Measurements from ENCODE around the gene NOTCH1. TPM values are rescaled to one million over a fixed set of nuclear protein-coding genes. Genes with fewer than 3 reads are reported as not detected.
A peak's percentile ranks its signal among the peaks of the same experiment; 100 is the strongest.

The NOTCH1 gene
- total and polyA plus RNA-seq, 2 of the 13 experiments (the other 11 are each of a cell fraction or from before 2014, with no cell fraction given) = 0.09 to 0.35 TPM

DNA sequence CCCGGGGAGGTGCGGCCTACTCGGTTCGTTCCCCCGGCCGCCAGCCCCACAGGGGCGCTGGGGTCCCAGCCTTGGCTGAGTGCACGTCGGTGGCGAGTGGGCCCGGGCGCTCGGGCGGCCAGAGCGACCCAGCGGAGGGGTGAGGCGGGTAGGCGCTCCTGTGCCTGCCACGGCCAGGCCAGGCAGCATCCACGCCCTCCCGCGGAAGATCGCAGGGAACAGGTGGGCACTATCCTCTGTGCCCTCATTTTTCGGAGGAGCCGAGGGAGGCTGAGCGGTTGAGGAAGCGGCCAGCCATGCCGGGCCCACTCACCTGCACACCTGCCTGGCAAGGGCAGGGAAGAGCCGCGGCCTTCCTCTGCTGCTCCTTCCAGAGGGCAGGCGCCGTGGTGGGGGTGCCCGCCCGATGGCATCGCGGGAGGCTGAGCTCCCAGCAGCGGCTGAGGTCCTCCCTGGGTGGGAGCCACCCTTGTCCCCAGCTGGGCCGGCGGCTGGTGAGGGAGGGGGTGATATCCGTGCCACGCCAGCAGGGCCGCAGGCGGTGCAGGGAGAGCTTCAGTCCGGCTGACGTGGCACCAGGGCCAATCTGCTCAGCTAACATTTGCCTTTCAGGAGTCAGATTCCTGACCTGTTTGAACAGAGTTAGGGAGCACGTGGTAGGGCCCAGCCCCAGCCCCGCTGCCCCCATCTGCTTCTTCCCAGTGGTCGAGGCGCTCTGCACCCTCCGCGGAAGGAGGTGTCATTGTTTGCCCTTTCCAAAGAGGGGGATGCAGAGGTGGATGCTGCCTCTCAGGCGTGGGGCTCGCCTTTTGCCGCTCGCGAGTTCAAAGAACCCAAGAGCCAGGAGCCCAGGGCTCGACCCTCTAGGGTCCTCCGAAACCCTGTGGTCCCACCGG is 61.4 kb downstream of the NOTCH1 start (continued):
- TF ChIP-seq, protein P1, sequence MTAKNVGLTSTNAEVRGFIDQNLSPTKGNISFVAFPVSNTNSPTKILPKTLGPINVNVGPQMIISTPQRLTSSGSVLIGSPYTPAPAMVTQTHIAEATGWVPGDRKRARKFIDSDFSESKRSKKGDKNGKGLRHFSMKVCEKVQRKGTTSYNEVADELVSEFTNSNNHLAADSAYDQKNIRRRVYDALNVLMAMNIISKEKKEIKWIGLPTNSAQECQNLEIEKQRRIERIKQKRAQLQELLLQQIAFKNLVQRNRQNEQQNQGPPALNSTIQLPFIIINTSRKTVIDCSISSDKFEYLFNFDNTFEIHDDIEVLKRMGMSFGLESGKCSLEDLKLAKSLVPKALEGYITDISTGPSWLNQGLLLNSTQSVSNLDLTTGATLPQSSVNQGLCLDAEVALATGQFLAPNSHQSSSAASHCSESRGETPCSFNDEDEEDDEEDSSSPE (CRISPR knock-in tag; IDR thresholded peaks at IDR 0.05) = peak; percentile 72
- TF ChIP-seq ZNF605 (CRISPR knock-in tag; IDR thresholded peaks at IDR 0.05) = peak; percentile 43; the same call in 1 of the 2 replicates
- no peak for TF ChIP-seq ZNF670 (CRISPR knock-in tag; IDR thresholded peaks at IDR 0.05; ENCODE audit: borderline replicate concordance)
- TF ChIP-seq, protein P2, sequence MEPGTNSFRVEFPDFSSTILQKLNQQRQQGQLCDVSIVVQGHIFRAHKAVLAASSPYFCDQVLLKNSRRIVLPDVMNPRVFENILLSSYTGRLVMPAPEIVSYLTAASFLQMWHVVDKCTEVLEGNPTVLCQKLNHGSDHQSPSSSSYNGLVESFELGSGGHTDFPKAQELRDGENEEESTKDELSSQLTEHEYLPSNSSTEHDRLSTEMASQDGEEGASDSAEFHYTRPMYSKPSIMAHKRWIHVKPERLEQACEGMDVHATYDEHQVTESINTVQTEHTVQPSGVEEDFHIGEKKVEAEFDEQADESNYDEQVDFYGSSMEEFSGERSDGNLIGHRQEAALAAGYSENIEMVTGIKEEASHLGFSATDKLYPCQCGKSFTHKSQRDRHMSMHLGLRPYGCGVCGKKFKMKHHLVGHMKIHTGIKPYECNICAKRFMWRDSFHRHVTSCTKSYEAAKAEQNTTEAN (CRISPR knock-in tag; conservative IDR thresholded peaks at IDR 0.05) = 0 out of 2 replicates have a peak, but pooled peaks have one; percentile 54
- TF ChIP-seq, protein P3, sequence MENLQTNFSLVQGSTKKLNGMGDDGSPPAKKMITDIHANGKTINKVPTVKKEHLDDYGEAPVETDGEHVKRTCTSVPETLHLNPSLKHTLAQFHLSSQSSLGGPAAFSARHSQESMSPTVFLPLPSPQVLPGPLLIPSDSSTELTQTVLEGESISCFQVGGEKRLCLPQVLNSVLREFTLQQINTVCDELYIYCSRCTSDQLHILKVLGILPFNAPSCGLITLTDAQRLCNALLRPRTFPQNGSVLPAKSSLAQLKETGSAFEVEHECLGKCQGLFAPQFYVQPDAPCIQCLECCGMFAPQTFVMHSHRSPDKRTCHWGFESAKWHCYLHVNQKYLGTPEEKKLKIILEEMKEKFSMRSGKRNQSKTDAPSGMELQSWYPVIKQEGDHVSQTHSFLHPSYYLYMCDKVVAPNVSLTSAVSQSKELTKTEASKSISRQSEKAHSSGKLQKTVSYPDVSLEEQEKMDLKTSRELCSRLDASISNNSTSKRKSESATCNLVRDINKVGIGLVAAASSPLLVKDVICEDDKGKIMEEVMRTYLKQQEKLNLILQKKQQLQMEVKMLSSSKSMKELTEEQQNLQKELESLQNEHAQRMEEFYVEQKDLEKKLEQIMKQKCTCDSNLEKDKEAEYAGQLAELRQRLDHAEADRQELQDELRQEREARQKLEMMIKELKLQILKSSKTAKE (CRISPR knock-in tag; IDR thresholded peaks at IDR 0.05; ENCODE audit: borderline replicate concordance) = no peak
- no peak for TF ChIP-seq PHF20 (CRISPR knock-in tag; IDR thresholded peaks at IDR 0.05)
- no peak for TF ChIP-seq ZNF720 (CRISPR knock-in tag; IDR thresholded peaks at IDR 0.05)
- peak; percentile 53; the same call in 1 of the 2 replicates for TF ChIP-seq ZFP36L1 (CRISPR knock-in tag; IDR thresholded peaks at IDR 0.05)
- TF ChIP-seq ZNF296 (CRISPR knock-in tag; conservative IDR thresholded peaks at IDR 0.05) = no peak
- no peak for TF ChIP-seq ZKSCAN5 (CRISPR knock-in tag; IDR thresholded peaks at IDR 0.05)
- 0 out of 2 replicates have a peak, but pooled peaks have one; percentile 6 for TF ChIP-seq ZSCAN25 (CRISPR knock-in tag; IDR thresholded peaks at IDR 0.05)
- TF ChIP-seq, protein P4, sequence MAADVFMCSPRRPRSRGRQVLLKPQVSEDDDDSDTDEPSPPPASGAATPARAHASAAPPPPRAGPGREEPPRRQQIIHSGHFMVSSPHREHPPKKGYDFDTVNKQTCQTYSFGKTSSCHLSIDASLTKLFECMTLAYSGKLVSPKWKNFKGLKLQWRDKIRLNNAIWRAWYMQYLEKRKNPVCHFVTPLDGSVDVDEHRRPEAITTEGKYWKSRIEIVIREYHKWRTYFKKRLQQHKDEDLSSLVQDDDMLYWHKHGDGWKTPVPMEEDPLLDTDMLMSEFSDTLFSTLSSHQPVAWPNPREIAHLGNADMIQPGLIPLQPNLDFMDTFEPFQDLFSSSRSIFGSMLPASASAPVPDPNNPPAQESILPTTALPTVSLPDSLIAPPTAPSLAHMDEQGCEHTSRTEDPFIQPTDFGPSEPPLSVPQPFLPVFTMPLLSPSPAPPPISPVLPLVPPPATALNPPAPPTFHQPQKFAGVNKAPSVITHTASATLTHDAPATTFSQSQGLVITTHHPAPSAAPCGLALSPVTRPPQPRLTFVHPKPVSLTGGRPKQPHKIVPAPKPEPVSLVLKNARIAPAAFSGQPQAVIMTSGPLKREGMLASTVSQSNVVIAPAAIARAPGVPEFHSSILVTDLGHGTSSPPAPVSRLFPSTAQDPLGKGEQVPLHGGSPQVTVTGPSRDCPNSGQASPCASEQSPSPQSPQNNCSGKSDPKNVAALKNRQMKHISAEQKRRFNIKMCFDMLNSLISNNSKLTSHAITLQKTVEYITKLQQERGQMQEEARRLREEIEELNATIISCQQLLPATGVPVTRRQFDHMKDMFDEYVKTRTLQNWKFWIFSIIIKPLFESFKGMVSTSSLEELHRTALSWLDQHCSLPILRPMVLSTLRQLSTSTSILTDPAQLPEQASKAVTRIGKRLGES (CRISPR knock-in tag; IDR thresholded peaks at IDR 0.05; ENCODE audit: borderline replicate concordance) = no peak
- no peak for TF ChIP-seq MTA3 (CRISPR knock-in tag; IDR thresholded peaks at IDR 0.05)
- TF ChIP-seq SP2 (CRISPR knock-in tag; IDR thresholded peaks at IDR 0.05) = no peak
- TF ChIP-seq MEF2D (CRISPR knock-in tag; IDR thresholded peaks at IDR 0.05) = peak; percentile 68; the same call in 1 of the 2 replicates
- no peak for TF ChIP-seq ELF4 (CRISPR knock-in tag; IDR thresholded peaks at IDR 0.05; ENCODE audit: borderline replicate concordance)
- no peak for TF ChIP-seq KLF9 (CRISPR knock-in tag; IDR thresholded peaks at IDR 0.05; ENCODE audit: low read depth)
- TF ChIP-seq ZNF724P (CRISPR knock-in tag; IDR thresholded peaks at IDR 0.05; ENCODE audit: borderline replicate concordance) = 0 out of 2 replicates have a peak, but pooled peaks have one; percentile 9
- TF ChIP-seq ZFX (CRISPR knock-in tag; IDR thresholded peaks at IDR 0.05; ENCODE audit: low read depth) = peak; percentile 68; the same call in 1 of the 2 replicates
- TF ChIP-seq IRX3 (CRISPR knock-in tag; IDR thresholded peaks at IDR 0.05; ENCODE audit: borderline replicate concordance, low read depth) = no peak
- TF ChIP-seq, protein P5, sequence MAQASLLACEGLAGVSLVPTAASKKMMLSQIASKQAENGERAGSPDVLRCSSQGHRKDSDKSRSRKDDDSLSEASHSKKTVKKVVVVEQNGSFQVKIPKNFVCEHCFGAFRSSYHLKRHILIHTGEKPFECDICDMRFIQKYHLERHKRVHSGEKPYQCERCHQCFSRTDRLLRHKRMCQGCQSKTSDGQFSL (CRISPR knock-in tag; IDR thresholded peaks at IDR 0.05) = no peak
